ENCODE data around the gene GABRG3.

GRCh38 chr15:27342991-27343390 is 372.0 kb downstream of the GABRG3 start:
- TF ChIP-seq CTCF (IDR thresholded peaks at IDR 0.05) (no peak), POLR2A (IDR thresholded peaks at IDR 0.05; ENCODE audit: low read depth) (no peak)
